CD4-positive, alpha-beta T cell treated with Interleukin-15 for 4 hours (primary cell): Measurements from ENCODE around the gene PRDX5.

Source experiments
- DNase-seq: peaks from one replicate; pipeline ENCODE4 v3.0.0-alpha.2; 2020; ENCODE audit warnings: low spot score

Gene PRDX5

DNA sequence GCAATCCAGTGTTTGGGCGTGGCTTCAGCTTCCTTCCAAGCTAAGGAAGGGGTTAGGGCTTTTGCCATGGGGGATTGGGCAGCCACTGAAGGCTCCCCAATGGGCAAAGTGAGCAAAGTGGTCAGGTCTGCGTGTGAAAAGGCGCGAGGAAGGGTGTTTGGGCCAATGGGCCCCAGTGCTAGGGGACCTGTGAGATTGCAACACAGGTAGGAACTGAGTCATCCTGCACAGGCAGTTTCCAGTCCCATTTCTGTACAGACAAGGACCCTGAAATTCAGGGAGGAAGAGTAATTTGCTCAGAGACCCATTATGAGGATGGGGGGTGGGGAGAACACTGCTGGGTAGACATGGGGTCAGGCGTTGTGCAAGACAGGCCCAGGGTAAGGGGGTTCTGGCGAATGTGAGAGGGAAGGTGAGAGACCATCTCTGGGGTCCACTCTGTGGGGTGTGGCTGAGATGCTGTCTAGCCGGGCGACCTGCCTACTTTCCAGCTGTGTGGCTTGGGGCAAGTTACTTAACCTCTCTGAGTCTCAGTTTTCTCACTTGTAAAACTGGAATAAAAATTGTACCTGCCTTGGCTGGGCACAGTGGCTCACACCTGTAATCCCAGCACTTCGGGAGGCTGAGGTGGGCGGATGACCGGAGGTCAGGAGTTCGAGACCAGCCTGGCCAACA lies 29.4 kb downstream of the PRDX5 start:
- no peak for DNase-seq

DNA sequence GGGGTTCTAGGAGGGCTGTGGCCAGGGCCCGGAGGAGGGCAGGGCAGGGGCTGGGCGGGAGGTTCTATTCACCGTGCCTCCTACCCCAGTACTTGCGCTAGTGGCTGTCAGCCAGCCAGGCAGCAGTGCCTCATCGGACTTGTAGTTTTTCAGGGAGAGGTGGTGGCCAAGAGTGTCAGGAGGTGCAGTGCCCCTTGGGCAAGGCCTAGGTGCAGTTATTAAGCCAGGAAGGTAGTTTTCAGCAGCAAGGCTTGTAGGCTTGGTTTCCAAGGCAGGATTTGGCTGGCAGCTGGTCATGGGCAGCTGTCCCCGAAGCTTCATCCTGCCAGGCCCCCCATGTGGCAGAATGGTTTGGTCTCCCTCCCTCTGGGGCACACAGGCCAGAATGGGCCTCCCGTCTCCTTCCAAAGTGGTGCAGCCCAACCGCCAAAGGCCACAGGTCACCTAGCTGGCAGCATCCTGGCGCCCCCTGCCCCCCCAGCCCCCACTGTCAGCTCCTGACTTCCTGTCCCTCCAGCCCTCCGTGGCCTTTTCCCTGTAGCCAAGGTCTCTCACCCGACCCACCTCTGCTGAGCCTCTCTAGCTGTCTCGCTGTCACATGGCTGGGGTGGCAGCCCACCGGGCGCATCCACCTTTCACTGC lies 30.6 kb downstream of the PRDX5 start:
- no peak for DNase-seq

GRCh38 chr11:64349025-64349387 lies 31.1 kb downstream of the PRDX5 start:
- no peak for DNase-seq

- no peak for DNase-seq
Measured at GRCh38 chr11:64349404-64349803, 31.5 kb downstream of the PRDX5 start.

GRCh38 chr11:64351136-64351631 lies 33.3 kb downstream of the PRDX5 start:
- no peak for DNase-seq

GRCh38 chr11:64352099-64352994 lies 34.4 kb downstream of the PRDX5 start:
- DNase-seq = no peak

GRCh38 chr11:64352995-64353714 lies 35.2 kb downstream of the PRDX5 start:
- no peak for DNase-seq

DNA sequence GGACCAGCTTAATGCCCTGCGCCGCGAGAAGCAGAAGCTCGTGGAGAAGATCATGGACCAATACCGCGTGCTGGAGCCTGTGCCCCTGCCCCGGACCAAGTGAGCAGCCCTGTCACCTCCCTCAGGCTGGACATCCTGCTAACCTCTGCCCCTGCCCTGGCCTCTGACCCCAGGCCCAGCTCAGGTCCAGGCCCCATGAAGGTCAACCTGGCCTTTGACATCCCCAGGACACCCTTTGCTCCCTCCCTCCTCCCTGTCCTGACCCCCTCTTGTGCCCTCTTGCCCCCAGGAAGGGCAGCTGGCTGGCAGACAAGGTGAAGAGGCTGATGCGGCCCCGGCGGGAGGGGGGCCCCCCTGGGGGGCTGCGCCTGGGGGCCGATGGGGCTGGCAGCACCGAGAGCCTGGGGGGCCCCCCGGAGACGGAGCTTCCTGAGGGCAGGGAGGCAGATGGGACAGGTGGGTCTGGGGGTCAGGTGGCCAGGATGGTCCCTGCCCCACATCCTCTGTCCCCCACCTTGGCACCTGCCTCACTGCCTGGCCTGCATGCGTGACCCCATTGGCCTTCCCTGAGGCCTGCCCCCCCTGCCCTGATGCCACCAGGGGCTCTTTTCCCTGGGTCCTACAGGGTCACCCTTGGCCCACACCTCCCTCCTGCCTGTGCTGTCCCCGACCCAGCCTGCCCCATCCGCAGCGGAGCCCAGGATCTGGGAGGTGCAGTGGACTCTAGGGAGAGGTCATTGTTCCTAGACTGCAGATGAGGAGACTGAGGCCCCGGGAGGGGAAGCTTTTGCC lies 36.0 kb downstream of the PRDX5 start:
- no peak for DNase-seq

GRCh38 chr11:64355078-64355940 lies 37.4 kb downstream of the PRDX5 start:
- DNase-seq = no peak

DNA sequence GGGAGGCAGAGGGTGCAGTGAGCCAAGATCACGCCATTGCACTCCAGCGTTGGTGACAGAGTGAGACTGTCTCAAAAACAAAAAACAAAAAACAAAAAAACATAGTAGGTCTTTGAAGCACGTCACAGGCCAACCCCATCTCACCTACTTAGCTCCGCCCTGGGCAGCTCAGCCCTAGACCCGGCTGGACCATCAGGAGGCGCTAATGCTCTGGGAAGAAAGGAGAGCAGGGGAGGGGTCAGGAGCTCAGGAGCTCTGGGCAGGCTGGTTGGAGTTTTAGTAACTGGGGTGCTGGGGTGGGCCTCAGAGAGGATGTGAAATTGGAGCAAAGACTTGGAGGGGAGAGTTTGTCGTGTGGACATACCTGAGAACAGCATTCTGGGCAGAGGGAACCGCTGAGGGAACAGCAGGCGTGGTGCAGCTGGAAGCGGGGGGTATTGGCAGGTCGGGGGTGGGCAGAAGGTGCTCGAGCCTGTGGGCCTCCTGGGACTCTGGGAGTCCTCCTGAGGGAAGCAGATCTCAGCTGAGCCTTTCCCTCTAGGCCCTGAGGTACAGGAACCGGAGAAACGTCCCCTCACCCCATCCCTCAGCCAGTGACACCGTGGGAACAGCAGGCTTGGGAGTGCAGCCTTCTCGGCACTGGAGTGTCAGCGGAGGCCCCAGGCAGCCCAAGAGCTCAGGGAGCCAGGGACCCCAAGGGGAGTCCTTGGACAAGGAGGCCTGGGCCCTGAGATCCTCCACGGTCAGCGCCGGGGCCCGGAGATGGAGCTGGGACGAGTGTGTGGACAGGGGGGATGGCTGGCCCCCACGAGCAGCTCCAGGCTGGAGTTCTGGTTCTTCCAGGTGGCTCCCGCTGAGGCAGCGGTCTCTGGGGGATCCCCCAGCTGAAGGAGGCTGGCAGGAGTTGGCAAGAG lies 38.8 kb downstream of the PRDX5 start:
- DNase-seq = no peak

DNA sequence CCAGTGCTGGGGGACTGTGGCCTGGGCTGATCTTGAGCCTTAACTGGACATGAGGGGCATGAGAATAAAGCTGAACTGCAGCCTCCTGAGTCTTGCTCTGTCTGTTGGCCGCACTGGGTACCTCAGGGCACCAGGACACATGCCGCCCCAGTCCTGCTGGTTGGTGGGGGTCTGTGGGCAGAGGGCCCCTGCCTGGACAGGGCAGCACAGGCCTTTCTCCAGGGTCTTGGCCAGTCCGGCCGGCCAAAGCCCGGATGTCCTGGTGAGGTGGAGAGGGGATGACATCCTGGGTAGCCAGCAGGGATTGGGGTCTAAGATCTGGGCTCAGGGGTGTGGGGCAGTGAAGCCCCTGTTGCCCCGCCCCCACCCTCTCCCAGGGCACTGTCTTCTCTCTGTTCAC lies 39.5 kb downstream of the PRDX5 start:
- DNase-seq = no peak

GRCh38 chr11:64357904-64358535 lies 40.1 kb downstream of the PRDX5 start:
- peak; percentile 56 for DNase-seq

DNA sequence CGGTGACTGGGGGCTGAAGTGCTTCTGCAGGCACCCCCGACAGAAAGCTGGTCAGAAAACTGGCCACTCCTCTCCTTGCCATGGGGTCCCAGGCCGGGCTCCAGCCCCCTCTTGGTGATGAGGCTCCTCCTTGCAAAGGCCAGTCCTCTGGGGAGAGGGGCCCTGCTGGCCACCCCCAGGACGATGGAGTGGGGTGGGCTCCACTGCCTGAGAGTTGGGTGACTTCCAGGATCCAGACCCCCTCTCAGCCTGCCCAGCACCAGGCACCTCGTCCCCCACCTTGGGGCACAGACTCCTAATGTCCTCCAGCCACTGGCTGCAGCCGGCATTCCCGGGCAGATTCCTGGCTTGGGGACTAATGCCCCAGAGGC lies 40.6 kb downstream of the PRDX5 start:
- DNase-seq = no peak

DNA sequence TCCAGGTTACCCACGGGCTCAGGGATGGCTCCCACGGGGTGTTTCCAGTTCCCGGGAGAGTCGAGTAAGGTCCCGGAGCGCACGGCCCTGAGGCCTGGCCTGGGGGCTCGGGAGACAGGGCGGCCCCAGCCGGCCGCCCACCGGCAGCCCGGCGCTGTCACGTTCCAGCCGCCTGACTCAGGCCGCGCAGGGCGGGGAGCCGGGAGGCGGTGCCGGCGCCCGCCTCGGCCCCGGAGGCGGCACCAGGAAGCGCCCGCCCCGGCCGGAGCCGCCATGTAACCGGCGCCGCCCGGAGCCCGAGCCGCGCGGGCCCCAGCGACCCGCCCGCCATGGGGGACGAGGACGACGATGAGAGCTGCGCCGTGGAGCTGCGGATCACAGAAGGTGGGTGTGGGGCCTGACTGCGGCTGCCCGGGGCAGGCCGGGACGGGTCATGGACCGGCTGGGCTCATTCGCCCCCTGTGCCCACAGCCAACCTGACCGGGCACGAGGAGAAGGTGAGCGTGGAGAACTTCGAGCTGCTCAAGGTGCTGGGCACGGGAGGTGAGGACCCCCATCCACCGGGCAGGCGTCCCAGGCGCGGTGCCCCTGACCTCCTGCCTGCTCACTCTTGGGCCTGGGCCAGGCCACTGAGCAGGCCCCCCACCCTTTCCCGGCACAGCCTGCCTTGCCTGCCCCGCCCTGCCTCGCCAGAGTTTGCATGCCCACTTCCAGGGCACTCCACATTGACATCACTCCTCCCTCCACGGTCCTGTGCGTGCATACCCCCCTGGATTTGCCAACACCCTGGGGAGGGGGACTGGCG lies 41.2 kb downstream of the PRDX5 start, which contains the start of gene RPS6KA4:
Gene RPS6KA4, plus strand, starts transcription at position 256 of the 805 bp plus-strand sequence. Its CDS starts 74 bp downstream, at position 330.
- peak; percentile 45 for DNase-seq

GRCh38 chr11:64359712-64360445 lies 42.0 kb downstream of the PRDX5 start:
- no peak for DNase-seq

DNA sequence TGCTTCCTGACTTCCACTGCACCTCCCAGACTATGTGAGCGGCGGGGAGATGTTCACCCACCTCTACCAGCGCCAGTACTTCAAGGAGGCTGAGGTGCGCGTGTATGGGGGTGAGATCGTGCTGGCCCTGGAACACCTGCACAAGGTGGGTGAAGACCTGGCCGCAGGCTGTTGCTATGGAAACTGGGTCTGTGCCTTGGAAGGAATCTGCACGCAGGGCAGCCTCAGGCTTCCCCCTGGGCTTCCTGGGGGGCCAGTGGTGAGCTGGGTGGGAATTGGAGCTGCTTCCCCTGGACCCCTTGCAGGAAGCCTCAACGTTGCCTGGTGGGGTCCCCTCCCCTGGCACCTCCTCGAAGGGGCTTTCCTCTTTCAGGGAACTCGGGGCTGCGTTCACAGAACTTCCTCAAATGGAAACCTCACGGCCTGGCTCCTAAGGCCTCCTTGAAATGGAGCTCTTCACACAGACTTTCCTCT lies 42.6 kb downstream of the PRDX5 start:
- no peak for DNase-seq

DNA sequence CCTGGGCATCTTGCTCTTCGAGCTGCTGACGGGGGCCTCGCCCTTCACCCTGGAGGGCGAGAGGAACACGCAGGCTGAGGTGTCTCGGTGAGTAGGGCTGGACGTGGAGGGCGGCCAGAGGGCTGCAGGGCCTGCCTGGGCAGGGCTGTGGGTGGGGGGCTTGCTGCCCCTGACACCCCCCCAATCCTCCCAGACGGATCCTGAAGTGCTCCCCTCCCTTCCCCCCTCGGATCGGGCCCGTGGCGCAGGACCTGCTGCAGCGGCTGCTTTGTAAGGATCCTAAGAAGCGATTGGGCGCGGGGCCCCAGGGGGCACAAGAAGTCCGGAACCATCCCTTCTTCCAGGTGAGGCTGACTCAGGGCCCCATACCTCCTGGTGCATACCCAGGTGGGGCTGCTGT lies 43.7 kb downstream of the PRDX5 start:
- DNase-seq = no peak
